ENCODE data around the gene TFDP1.

TFDP1 gene

DNA sequence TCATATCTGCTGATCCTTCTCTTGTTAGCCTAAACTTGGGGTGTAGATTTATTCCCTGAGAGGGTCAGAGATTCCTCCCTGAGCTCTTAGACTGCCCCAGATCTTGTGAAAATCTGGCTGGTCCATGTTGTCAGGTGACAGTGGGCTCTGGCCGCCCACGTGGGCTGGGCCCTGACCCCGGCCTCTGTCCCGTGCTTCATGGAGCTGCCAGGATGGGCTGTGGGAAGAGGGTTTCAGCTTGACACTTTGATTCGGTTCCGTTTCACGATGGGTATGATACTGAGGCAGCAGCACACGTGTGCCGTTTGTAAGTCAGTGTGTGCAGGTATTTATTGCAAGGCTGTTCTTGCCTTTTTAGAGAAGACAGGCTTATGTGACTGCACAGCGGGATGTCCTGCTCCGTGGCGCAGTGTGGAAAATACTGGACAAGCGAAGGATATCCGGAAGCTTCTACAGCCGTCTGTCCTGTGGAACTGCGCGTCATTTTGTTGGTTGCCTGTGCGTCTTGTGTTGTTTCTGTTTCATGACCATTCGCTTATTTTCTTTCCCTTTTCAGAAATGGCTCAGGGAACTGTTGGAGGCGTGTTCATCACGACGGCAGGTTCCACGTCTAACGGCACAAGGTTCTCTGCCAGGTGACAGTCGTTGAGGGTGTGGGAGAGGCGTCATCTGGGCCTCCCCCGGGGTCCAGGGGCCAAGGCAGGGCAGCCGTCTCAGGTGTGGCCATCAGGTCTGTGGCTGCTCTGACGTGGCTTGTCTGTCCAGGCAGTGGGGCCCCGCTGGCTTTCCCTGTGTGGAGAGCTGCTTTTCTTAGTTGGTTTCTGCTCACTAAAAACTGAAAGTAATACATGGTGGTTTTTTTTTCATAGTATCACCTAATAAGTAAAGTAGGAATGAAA, 53.0 kb downstream of the TFDP1 start:
- H4K20me1 ChIP-seq (ENCODE audit: insufficient read depth, low read length) = peaks cover 54% of the 10 kb centered on the region
- no peaks in the 10 kb centered on the region for H3K79me2 ChIP-seq (ENCODE audit: insufficient read depth, low read length)
- H2AFZ ChIP-seq (ENCODE audit: low read depth, low read length) = no peak overlapping the region
- no peak for ATAC-seq (ENCODE audit: insufficient read depth, low read depth)
- H3K27ac ChIP-seq (ENCODE audit: low read length) = no peak overlapping the region
- H3K27me3 ChIP-seq (ENCODE audit: insufficient read depth, low read length, poor library complexity) = no peaks in the 10 kb centered on the region
- H3K4me1 ChIP-seq (ENCODE audit: insufficient read depth, low read length) = no peaks in the 10 kb centered on the region
- no peaks in the 10 kb centered on the region for H3K9me3 ChIP-seq (ENCODE audit: insufficient read depth, low read length, severe bottlenecking)
- H3K9ac ChIP-seq (ENCODE audit: low read depth, low read length) = no peak overlapping the region
- no peak for DNase-seq
- TF ChIP-seq, protein P1, sequence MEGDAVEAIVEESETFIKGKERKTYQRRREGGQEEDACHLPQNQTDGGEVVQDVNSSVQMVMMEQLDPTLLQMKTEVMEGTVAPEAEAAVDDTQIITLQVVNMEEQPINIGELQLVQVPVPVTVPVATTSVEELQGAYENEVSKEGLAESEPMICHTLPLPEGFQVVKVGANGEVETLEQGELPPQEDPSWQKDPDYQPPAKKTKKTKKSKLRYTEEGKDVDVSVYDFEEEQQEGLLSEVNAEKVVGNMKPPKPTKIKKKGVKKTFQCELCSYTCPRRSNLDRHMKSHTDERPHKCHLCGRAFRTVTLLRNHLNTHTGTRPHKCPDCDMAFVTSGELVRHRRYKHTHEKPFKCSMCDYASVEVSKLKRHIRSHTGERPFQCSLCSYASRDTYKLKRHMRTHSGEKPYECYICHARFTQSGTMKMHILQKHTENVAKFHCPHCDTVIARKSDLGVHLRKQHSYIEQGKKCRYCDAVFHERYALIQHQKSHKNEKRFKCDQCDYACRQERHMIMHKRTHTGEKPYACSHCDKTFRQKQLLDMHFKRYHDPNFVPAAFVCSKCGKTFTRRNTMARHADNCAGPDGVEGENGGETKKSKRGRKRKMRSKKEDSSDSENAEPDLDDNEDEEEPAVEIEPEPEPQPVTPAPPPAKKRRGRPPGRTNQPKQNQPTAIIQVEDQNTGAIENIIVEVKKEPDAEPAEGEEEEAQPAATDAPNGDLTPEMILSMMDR (IDR thresholded peaks at IDR 0.05; ENCODE audit: borderline replicate concordance, extremely low read depth, low read length, poor library complexity, severe bottlenecking) = no peak
- TF ChIP-seq EZH2 (IDR thresholded peaks at IDR 0.05; ENCODE audit: borderline replicate concordance, low read depth, low read length, severe bottlenecking) = no peak
- peaks cover 95% of the 10 kb centered on the region for H3K36me3 ChIP-seq (ENCODE audit: insufficient read depth, low read length)
- H3K4me2 ChIP-seq (ENCODE audit: insufficient read depth, low read length) = no peak overlapping the region
- no peak overlapping the region for H3K4me3 ChIP-seq (ENCODE audit: low read depth in 1 of 2, low read length in 2 of 2)

DNA sequence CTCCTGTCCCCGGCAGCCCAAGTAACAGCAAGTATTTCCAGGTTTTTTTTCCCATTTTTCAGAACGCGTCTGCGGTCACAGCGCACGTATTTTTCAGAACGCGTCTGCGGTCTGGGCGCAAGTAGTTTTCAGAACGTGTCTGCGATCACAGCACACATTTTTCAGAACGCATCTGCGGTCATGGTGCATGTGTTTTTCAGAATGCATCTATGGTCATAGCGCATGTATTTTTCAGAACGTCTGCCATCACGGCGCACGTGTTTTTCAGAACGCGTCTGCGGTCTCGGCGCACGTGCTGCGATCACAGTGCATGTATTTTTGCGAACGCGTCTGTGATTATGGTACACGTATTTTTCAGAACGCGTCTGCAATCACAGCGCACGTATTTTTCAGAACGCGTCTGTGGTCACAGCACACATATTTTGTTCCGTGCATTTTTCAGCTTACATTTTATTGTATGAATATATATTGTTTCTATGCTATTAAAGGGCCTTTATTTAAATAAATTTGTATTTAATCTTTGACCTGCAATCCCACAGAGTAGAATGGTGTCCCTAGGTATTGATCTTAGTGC, 53.7 kb downstream of the TFDP1 start:
- Histone ChIP-seq H2AFZ (ENCODE audit: low read depth, low read length) (no peak overlapping the region), H3K79me2 (ENCODE audit: insufficient read depth, low read length) (no peaks in the 10 kb centered on the region), H3K27ac (ENCODE audit: low read length) (no peak overlapping the region), H3K27me3 (ENCODE audit: insufficient read depth, low read length, poor library complexity) (no peaks in the 10 kb centered on the region), H3K4me3 (ENCODE audit: low read depth in 1 of 2, low read length in 2 of 2) (no peak overlapping the region), H3K4me2 (ENCODE audit: insufficient read depth, low read length) (no peak overlapping the region), H3K9ac (ENCODE audit: low read depth, low read length) (no peak overlapping the region), H3K9me3 (ENCODE audit: insufficient read depth, low read length, severe bottlenecking) (no peaks in the 10 kb centered on the region), H3K36me3 (ENCODE audit: insufficient read depth, low read length) (peaks cover 89% of the 10 kb centered on the region), H3K4me1 (ENCODE audit: insufficient read depth, low read length) (no peaks in the 10 kb centered on the region), H4K20me1 (ENCODE audit: insufficient read depth, low read length) (peaks cover 48% of the 10 kb centered on the region)
- TF ChIP-seq, protein P1 (IDR thresholded peaks at IDR 0.05; ENCODE audit: borderline replicate concordance, extremely low read depth, low read length, poor library complexity, severe bottlenecking) = no peak
- TF ChIP-seq EZH2 (IDR thresholded peaks at IDR 0.05; ENCODE audit: borderline replicate concordance, low read depth, low read length, severe bottlenecking) = no peak
- DNase-seq (no peak), ATAC-seq (ENCODE audit: insufficient read depth, low read depth) (no peak)

DNA sequence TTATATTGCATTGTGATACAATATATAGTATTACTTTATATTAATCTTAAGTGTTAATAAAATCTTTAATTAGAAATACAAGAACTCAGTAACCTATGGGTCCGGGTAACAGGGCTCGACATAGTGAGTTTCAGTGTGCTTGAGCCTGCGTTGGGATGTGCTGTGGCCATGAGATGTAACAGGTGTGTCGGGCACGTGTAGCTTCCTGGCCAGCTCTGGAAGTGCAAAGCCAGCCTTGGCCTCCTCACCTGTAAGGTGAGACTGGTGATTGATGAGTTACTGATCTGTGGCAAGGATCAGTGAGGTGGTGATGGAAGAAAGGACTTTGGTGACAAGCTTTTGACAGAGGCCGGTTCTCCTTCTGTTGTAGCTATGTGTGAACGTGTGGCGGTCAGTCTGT, 54.3 kb downstream of the TFDP1 start:
- ATAC-seq (ENCODE audit: insufficient read depth, low read depth) (no peak), DNase-seq (no peak)
- Histone ChIP-seq H3K9ac (ENCODE audit: low read depth, low read length) (no peak overlapping the region), H2AFZ (ENCODE audit: low read depth, low read length) (no peak overlapping the region), H3K4me3 (ENCODE audit: low read depth in 1 of 2, low read length in 2 of 2) (no peak overlapping the region), H3K79me2 (ENCODE audit: insufficient read depth, low read length) (no peaks in the 10 kb centered on the region), H3K27me3 (ENCODE audit: insufficient read depth, low read length, poor library complexity) (no peaks in the 10 kb centered on the region), H3K27ac (ENCODE audit: low read length) (no peak overlapping the region), H3K36me3 (ENCODE audit: insufficient read depth, low read length) (peaks cover 84% of the 10 kb centered on the region), H3K4me1 (ENCODE audit: insufficient read depth, low read length) (no peaks in the 10 kb centered on the region), H3K9me3 (ENCODE audit: insufficient read depth, low read length, severe bottlenecking) (no peaks in the 10 kb centered on the region), H4K20me1 (ENCODE audit: insufficient read depth, low read length) (peaks cover 44% of the 10 kb centered on the region), H3K4me2 (ENCODE audit: insufficient read depth, low read length) (no peak overlapping the region)
- TF ChIP-seq EZH2 (IDR thresholded peaks at IDR 0.05; ENCODE audit: borderline replicate concordance, low read depth, low read length, severe bottlenecking) = no peak
- TF ChIP-seq, protein P1 (IDR thresholded peaks at IDR 0.05; ENCODE audit: borderline replicate concordance, extremely low read depth, low read length, poor library complexity, severe bottlenecking) = no peak
